K562 (cell line): ENCODE results near the gene ADD1. TPM values are rescaled to one million over a fixed set of nuclear protein-coding genes. Genes with fewer than 3 reads are reported as not detected.

Experiments used
- ATAC-seq: fragments of 200-7000 bp; cut with Tn5 transposase; 3 replicates; pipeline ENCODE4 v1.9.1; 2020; ENCODE audit warnings: moderate library complexity
- BruUV-seq: library from RNA; stranded (reverse); fragments of 400-500 nt; replicated peaks from 2 replicates; lab custom pipeline; 2021; lab: Mats Ljungman, UMichigan
- CTCF ChIA-PET: fragments of 300-600 bp; formaldehyde crosslinking; extraction: SDS; loops from one replicate; lab custom pipeline; 2021; ENCODE audit warnings: low intra/inter-chr PET ratio; lab: Yijun Ruan, JAX
- POLR2A ChIA-PET: fragments of 300-600, 350-650 bp; sonication (Branson Sonifier 250); formaldehyde crosslinking; extraction: SDS; loops from one replicate; lab custom pipeline; 2021; ENCODE audit warnings: antibody characterized with exemption, inconsistent platforms; lab: Yijun Ruan, JAX
- DNase-seq, 4 experiments: peaks; one replicate each; pipeline versions ENCODE4 v3.0.0 to v3.0.0-alpha.2; 2011 to 2018; ENCODE audit warnings: low spot score in 3 of 4, mixed read lengths in 3 of 4; ENCODE audit errors: extremely low read depth in 1 of 4
- FAIRE-seq: peaks from 2 replicates; lab custom pipeline; 2011; peaks lifted over from hg19 to GRCh38; lab: Jason Lieb, UNC
- H2AFZ ChIP-seq: 2 replicates; pipeline ENCODE4 v1.6.0; 2011; ENCODE audit warnings: low read depth, low read length, control low read depth, inconsistent platforms
- H3K27ac ChIP-seq: fragments of 200-600 bp; 3 replicates; pipeline ENCODE4 v1.8.0; 2011; ENCODE audit warnings: low read depth, mild to moderate bottlenecking, control low read depth, inconsistent platforms, low read length, moderate library complexity, mixed read lengths; ENCODE audit errors: extremely low read depth
- H3K27me3 ChIP-seq, 2 experiments: fragments of 300-600 bp in 1 of 2; 2 replicates in 1 of 2; 3 replicates in 1 of 2; pipeline versions ENCODE4 v1.6.0 to v1.8.0; 2011; ENCODE audit warnings: inconsistent platforms in 2 of 2, low read length in 2 of 2, mild to moderate bottlenecking in 1 of 2, mixed read lengths in 1 of 2, moderate library complexity in 1 of 2; ENCODE audit not compliant: control insufficient read depth in 2 of 2, insufficient read depth in 2 of 2
- H3K36me3 ChIP-seq: fragments of 300-600 bp; 3 replicates; pipeline ENCODE4 v1.8.0; 2011; ENCODE audit warnings: mild to moderate bottlenecking, low read length, inconsistent platforms; ENCODE audit not compliant: control insufficient read depth, insufficient read depth
- H3K4me1 ChIP-seq, 2 experiments: fragments of 200-600 bp in 1 of 2; replicated peaks in 1 of 2; 2 replicates in 1 of 2; 3 replicates in 1 of 2; pipeline versions ENCODE4 v1.5.1 to v1.8.0; 2011; ENCODE audit warnings: inconsistent platforms in 2 of 2, low read length in 2 of 2, mild to moderate bottlenecking in 1 of 2, mixed read lengths in 1 of 2, moderate library complexity in 1 of 2; ENCODE audit not compliant: control insufficient read depth in 2 of 2, insufficient read depth in 2 of 2
- H3K4me2 ChIP-seq: 2 replicates; pipeline ENCODE4 v1.6.1; 2011; ENCODE audit warnings: low read length, control low read depth, inconsistent platforms, mixed read lengths; ENCODE audit not compliant: insufficient read depth
- H3K4me3 ChIP-seq: fragments of 200-600 bp; sonication (generic), shearing (Covaris generic); 2 replicates; pipeline ENCODE4 v1.5.1; 2016; ENCODE audit warnings: control low read depth, inconsistent platforms
- H3K79me2 ChIP-seq: fragments of 200-600 bp; 3 replicates; pipeline ENCODE4 v1.8.0; 2011; ENCODE audit warnings: low read length, inconsistent platforms; ENCODE audit not compliant: control insufficient read depth, insufficient read depth
- H3K9ac ChIP-seq, 2 experiments: 2 replicates each; pipeline versions ENCODE4 v1.6.0 to v1.6.1; 2011; ENCODE audit warnings: low read depth in 2 of 2, low read length in 2 of 2, control low read depth in 1 of 2, inconsistent platforms in 1 of 2, mild to moderate bottlenecking in 1 of 2, mixed read lengths in 1 of 2; ENCODE audit not compliant: insufficient read depth in 1 of 2
- H3K9me1 ChIP-seq: one replicate; pipeline ENCODE4 v1.6.0; 2011; ENCODE audit warnings: inconsistent platforms, mild to moderate bottlenecking, low read length, moderate library complexity; ENCODE audit not compliant: control insufficient read depth, insufficient read depth
- H3K9me3 ChIP-seq: replicated peaks from 2 replicates; pipeline ENCODE4 v1.5.1; 2011; ENCODE audit warnings: low read depth, low read length, inconsistent platforms; ENCODE audit not compliant: control insufficient read depth, insufficient read depth
- H4K20me1 ChIP-seq: replicated peaks from 2 replicates; pipeline ENCODE4 v1.6.1; 2011; ENCODE audit warnings: low read length, inconsistent platforms, mixed read lengths; ENCODE audit not compliant: control insufficient read depth, insufficient read depth
- ATF6 ChIP-seq: sonication (generic); formaldehyde crosslinking; IDR thresholded peaks from 2 replicates; pipeline ENCODE4 v1.4.0; 2020; ENCODE audit warnings: mild to moderate bottlenecking, missing genetic modification reagents
- BCOR ChIP-seq: fragments of 450-650 bp; IDR thresholded peaks from 2 replicates; pipeline ENCODE4 v1.6.1; 2016
- BDP1 ChIP-seq: IDR thresholded peaks from 3 replicates; pipeline ENCODE4 v1.6.1; 2011; ENCODE audit not compliant: insufficient read length, insufficient read depth
- BRCA1 ChIP-seq, 2 experiments: fragments of 450-650 bp in 1 of 2; sonication (generic) in 1 of 2; formaldehyde crosslinking in 1 of 2; IDR thresholded peaks; 2 replicates each; pipeline versions ENCODE4 v1.5.0 to v1.6.1; 2017 to 2020; ENCODE audit warnings: mild to moderate bottlenecking in 1 of 2, missing genetic modification reagents in 1 of 2
- BRD9 ChIP-seq: fragments of 450-650 bp; IDR thresholded peaks from 2 replicates; pipeline ENCODE4 v1.6.1; 2018; ENCODE audit warnings: low read depth; ENCODE audit not compliant: partially characterized antibody
- C11orf30 ChIP-seq: fragments of 450-650 bp; IDR thresholded peaks from 2 replicates; pipeline ENCODE4 v1.6.1; 2016; ENCODE audit warnings: low read depth, mild to moderate bottlenecking
- CBX1 ChIP-seq: sonication (generic); IDR thresholded peaks from 2 replicates; pipeline ENCODE4 v1.6.1; 2016; ENCODE audit warnings: antibody characterized with exemption, low read depth, mild to moderate bottlenecking
- DACH1 ChIP-seq: fragments of 450-650 bp; IDR thresholded peaks from 2 replicates; pipeline ENCODE4 v1.6.1; 2018; ENCODE audit not compliant: partially characterized antibody
- ESRRB ChIP-seq: fragments of 250-450 bp; sonication (Bioruptor Pico); IDR thresholded peaks from 2 replicates; pipeline ENCODE4 v1.5.0; 2020; ENCODE audit warnings: mild to moderate bottlenecking, moderate library complexity, borderline replicate concordance
- FIP1L1 ChIP-seq: fragments of 200-400 bp; formaldehyde crosslinking; IDR thresholded peaks from 2 replicates; pipeline ENCODE4 v1.6.1; 2018; ENCODE audit warnings: mild to moderate bottlenecking, low read depth, low read length; ENCODE audit not compliant: poor library complexity, severe bottlenecking
- MXD1 ChIP-seq: fragments of 250-450 bp; sonication (Bioruptor Pico); IDR thresholded peaks from 2 replicates; pipeline ENCODE4 v1.8.0; 2021; ENCODE audit warnings: borderline replicate concordance, mild to moderate bottlenecking, moderate library complexity; ENCODE audit not compliant: poor library complexity, severe bottlenecking
- NR2F6 ChIP-seq: fragments of 450-650 bp; formaldehyde crosslinking; IDR thresholded peaks from 2 replicates; pipeline ENCODE4 v1.4.0; 2020; ENCODE audit warnings: mild to moderate bottlenecking
- SRSF9 ChIP-seq: fragments of 200-400 bp; formaldehyde crosslinking; IDR thresholded peaks from 2 replicates; pipeline ENCODE4 v1.6.1; 2017; ENCODE audit warnings: low read depth, low read length, borderline replicate concordance
- ZNF780A ChIP-seq: fragments of 250-450 bp; sonication (Bioruptor Pico); IDR thresholded peaks from 2 replicates; pipeline ENCODE4 v1.5.0; 2021; ENCODE audit warnings: mild to moderate bottlenecking
- WGBS: fragments of 100-300 bp; shearing (Covaris generic); methylation state at CpG from one replicate; pipeline ENCODE4 v1.1.6; 2016; ENCODE audit warnings: low coverage, mixed read lengths; ENCODE audit not compliant: insufficient coverage; ENCODE audit errors: missing lambda C conversion rate; 5-methylcytosine and 5-hydroxymethylcytosine counted together
- in situ Hi-C: fragments of 300-500 bp; cut with MboI; formaldehyde crosslinking; loops from 4 replicates; pipeline ENCODE4 v1.15.0; 2018; ENCODE audit warnings: inconsistent platforms, mixed read lengths
- intact Hi-C: fragments of 100-400 bp; cut with micrococcal nuclease; formaldehyde crosslinking; loops from 2 replicates; pipeline ENCODE4 v1.14.2; 2022
- polyA plus RNA-seq, 8 experiments: library from polyadenylated mRNA; depleted of rRNA in 4 of 8; stranded (reverse) in 5 of 8; unstranded in 3 of 8; fragments of >200 nt; fragmentation: Nextera tagmentation in 2 of 8; fragmentation: Illumina TruSeq in 1 of 8; extraction: Ambion mirVana in 2 of 8; extraction: Trizol in 1 of 8; gene quantifications; 2 replicates each; pipeline versions ENCODE4 v1.2.1 to v1.2.3, GENCODE V29; 2011 to 2014; ENCODE audit warnings: inconsistent platforms in 1 of 8, missing spikeins in 1 of 8
- total RNA-seq, 7 experiments: library from RNA; depleted of rRNA in 6 of 7; stranded (reverse); fragments of >200 nt in 6 of 7; fragmentation: Illumina TruSeq in 2 of 7; extraction: Trizol in 2 of 7; gene quantifications; 2 replicates each; pipeline versions ENCODE4 v1.2.1 to v1.2.3, GENCODE V29; 2011 to 2021; ENCODE audit warnings: low replicate concordance in 1 of 7
- TF ChIP-seq, protein P1 (sequence below), 2 experiments: IDR thresholded peaks in 1 of 2; conservative IDR thresholded peaks in 1 of 2; 2 replicates each; pipeline ENCODE4 v1.6.1; 2016; ENCODE audit warnings: low read depth in 2 of 2, mild to moderate bottlenecking in 1 of 2, missing compliant biosample characterization in 1 of 2, missing genetic modification characterization in 1 of 2, moderate library complexity in 1 of 2

Gene ADD1
- total and polyA plus RNA-seq, 9 of the 15 experiments (the other 6 are each of a cell fraction or from before 2014, with no cell fraction given), result 17.5 to 153 (median 74.0) TPM

- Histone ChIP-seq H3K4me3 (no peak overlapping the region), H4K20me1 (peaks cover 10% of the 10 kb centered on the region; the same call in 1 of the 2 replicates), H3K9me1 (peaks cover 5% of the 10 kb centered on the region), H3K27me3 (no peaks in the 10 kb centered on the region), H3K4me2 (no peak overlapping the region), H3K27ac (no peak overlapping the region), H3K36me3 (no peaks in the 10 kb centered on the region), H3K9ac (peak overlapping the region in 1 of 2 experiments; percentile 69; a peak in 2 of 4 replicates), H3K4me1 (peaks cover 4 to 73% of the 10 kb centered on the region in 2 experiments; a peak in 4 of 5 replicates), H3K79me2 (no peaks in the 10 kb centered on the region; the same call in 2 of the 3 replicates), H2AFZ (no peak overlapping the region), H3K9me3 (no peaks in the 10 kb centered on the region)
- FAIRE-seq (no peak), DNase-seq (no peak), ATAC-seq (peak; percentile 10; the same call in 1 of the 3 replicates)
- no TSS peak for BruUV-seq
- CTCF ChIA-PET, result no interaction called here
- intact Hi-C loops, result no loop called here
- 59% methylated on average over 24 of the region's 28 CpGs for WGBS
- POLR2A ChIA-PET, result interaction anchor here (1.0 to 1.5 kb wide), 2 partner anchors 10 to 27 kb away, joined by 3 to 4 read pairs; no protein-coding TSS in a partner anchor
- in situ Hi-C loops, result no loop called here
- TF ChIP-seq DACH1 (no peak), CBX1 (no peak), BRCA1 (IDR thresholded peaks at IDR 0.05) (no peak), BRCA1 (CRISPR knock-in tag; IDR thresholded peaks at IDR 0.05) (no peak), SRSF9 (no peak), NR2F6 (CRISPR knock-in tag) (no peak), BDP1 (no peak), ZNF780A (CRISPR knock-in tag) (no peak), ESRRB (CRISPR knock-in tag) (no peak), BRD9 (no peak), MXD1 (no peak), FIP1L1 (no peak), BCOR (no peak), ATF6 (CRISPR knock-in tag) (no peak), C11orf30 (no peak)
- TF ChIP-seq, protein P1, sequence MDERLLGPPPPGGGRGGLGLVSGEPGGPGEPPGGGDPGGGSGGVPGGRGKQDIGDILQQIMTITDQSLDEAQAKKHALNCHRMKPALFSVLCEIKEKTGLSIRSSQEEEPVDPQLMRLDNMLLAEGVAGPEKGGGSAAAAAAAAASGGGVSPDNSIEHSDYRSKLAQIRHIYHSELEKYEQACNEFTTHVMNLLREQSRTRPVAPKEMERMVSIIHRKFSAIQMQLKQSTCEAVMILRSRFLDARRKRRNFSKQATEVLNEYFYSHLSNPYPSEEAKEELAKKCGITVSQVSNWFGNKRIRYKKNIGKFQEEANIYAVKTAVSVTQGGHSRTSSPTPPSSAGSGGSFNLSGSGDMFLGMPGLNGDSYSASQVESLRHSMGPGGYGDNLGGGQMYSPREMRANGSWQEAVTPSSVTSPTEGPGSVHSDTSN (CRISPR knock-in tag; IDR thresholded peaks at IDR 0.05; ENCODE audit: low read depth), result no peak
- TF ChIP-seq, protein P1 (tag; conservative IDR thresholded peaks at IDR 0.05; ENCODE audit: low read depth), result no peak
Observed at GRCh38 chr4:2806390-2807355, 37.0 kb upstream of the ADD1 start.
